SK-N-SH treated with all-trans-retinoic acid at 6 μM for 48 hours (cell line): Measurements from ENCODE around the gene YDJC.
"Not testable (repeated sequence)": the region's sequence is repeated elsewhere in the genome, so short reads cannot be mapped to it uniquely, and the experiment has no call there.

Source experiments
- ATAC-seq: fragments of 200-7000 bp; cut with Tn5 transposase; 3 replicates; pipeline ENCODE4 v1.9.1; 2020; ENCODE audit warnings: mild to moderate bottlenecking, moderate library complexity
- ARNTL ChIP-seq: fragments of 450-650 bp; formaldehyde crosslinking; IDR thresholded peaks from 2 replicates; pipeline ENCODE4 v1.5.0; 2020; ENCODE audit warnings: low read depth, mild to moderate bottlenecking, moderate library complexity, borderline replicate concordance
- BACH2 ChIP-seq: fragments of 250-450 bp; sonication (Bioruptor Pico); IDR thresholded peaks from 2 replicates; pipeline ENCODE4 v1.9.0; 2021; ENCODE audit warnings: mild to moderate bottlenecking, borderline replicate concordance
- CSDC2 ChIP-seq: fragments of 250-450 bp; sonication (Bioruptor Pico); IDR thresholded peaks from 2 replicates; pipeline ENCODE4 v1.5.0; 2020; ENCODE audit warnings: mild to moderate bottlenecking, moderate library complexity
- ESRRG ChIP-seq: fragments of 250-450 bp; sonication (Bioruptor Pico); IDR thresholded peaks from 2 replicates; pipeline ENCODE4 v1.6.1; 2021; ENCODE audit warnings: mild to moderate bottlenecking
- GLIS3 ChIP-seq: fragments of 250-450 bp; sonication (Bioruptor Pico); IDR thresholded peaks from 2 replicates; pipeline ENCODE4 v1.5.0; 2020; ENCODE audit warnings: mild to moderate bottlenecking, moderate library complexity
- ISL1 ChIP-seq: fragments of 250-450 bp; sonication (Bioruptor Pico); IDR thresholded peaks from 2 replicates; pipeline ENCODE4 v2.1.2; 2022; ENCODE audit warnings: mild to moderate bottlenecking, moderate library complexity
- OSR1 ChIP-seq: fragments of 250-450 bp; sonication (Bioruptor Pico); IDR thresholded peaks from 2 replicates; pipeline ENCODE4 v1.8.0; 2022; ENCODE audit warnings: moderate library complexity, mild to moderate bottlenecking, inconsistent platforms
- PPARA ChIP-seq: fragments of 250-450 bp; sonication (Bioruptor Pico); IDR thresholded peaks from 2 replicates; pipeline ENCODE4 v1.5.0; 2020; ENCODE audit warnings: mild to moderate bottlenecking, borderline replicate concordance
- RARB ChIP-seq: fragments of 250-450 bp; sonication (Bioruptor Pico); IDR thresholded peaks from 2 replicates; pipeline ENCODE4 v1.8.0; 2021; ENCODE audit warnings: mild to moderate bottlenecking, moderate library complexity
- SNAI2 ChIP-seq: fragments of 250-450 bp; sonication (Bioruptor Pico); IDR thresholded peaks from 2 replicates; pipeline ENCODE4 v1.5.0; 2020; ENCODE audit warnings: mild to moderate bottlenecking, moderate library complexity
- TCF4 ChIP-seq: fragments of 250-450 bp; sonication (Bioruptor Pico); IDR thresholded peaks from 2 replicates; pipeline ENCODE4 v1.8.0; 2021; ENCODE audit warnings: mild to moderate bottlenecking, moderate library complexity, borderline replicate concordance
- TOX ChIP-seq: fragments of 250-450 bp; sonication (Bioruptor Pico); IDR thresholded peaks from 2 replicates; pipeline ENCODE4 v1.8.0; 2021; ENCODE audit warnings: mild to moderate bottlenecking, moderate library complexity, borderline replicate concordance
- ZC3H10 ChIP-seq: fragments of 250-450 bp; sonication (Bioruptor Pico); IDR thresholded peaks from 2 replicates; pipeline ENCODE4 v1.5.1; 2021; ENCODE audit warnings: mild to moderate bottlenecking, moderate library complexity
- ZFP3 ChIP-seq: fragments of 250-450 bp; sonication (Bioruptor Pico); IDR thresholded peaks from 2 replicates; pipeline ENCODE4 v1.5.0; 2020; ENCODE audit warnings: mild to moderate bottlenecking, moderate library complexity
- ZFP30 ChIP-seq: fragments of 450-650 bp; formaldehyde crosslinking; IDR thresholded peaks from 2 replicates; pipeline ENCODE4 v1.5.0; 2022; ENCODE audit warnings: mild to moderate bottlenecking, moderate library complexity
- ZNF565 ChIP-seq: fragments of 450-650 bp; formaldehyde crosslinking; conservative IDR thresholded peaks from 2 replicates; pipeline ENCODE4 v1.5.0; 2020; ENCODE audit warnings: low read depth, mild to moderate bottlenecking, moderate library complexity
- ZNF70 ChIP-seq: fragments of 450-650 bp; formaldehyde crosslinking; IDR thresholded peaks from 2 replicates; pipeline ENCODE4 v1.5.0; 2020; ENCODE audit warnings: mild to moderate bottlenecking, moderate library complexity
- ZNF8 ChIP-seq: fragments of 450-650 bp; formaldehyde crosslinking; IDR thresholded peaks from 2 replicates; pipeline ENCODE4 v1.5.0; 2020; ENCODE audit warnings: mild to moderate bottlenecking, moderate library complexity
- TF ChIP-seq, protein P1 (sequence below): fragments of 250-450 bp; sonication (Bioruptor Pico); IDR thresholded peaks from 2 replicates; pipeline ENCODE4 v1.8.0; 2020; ENCODE audit warnings: mild to moderate bottlenecking, moderate library complexity, borderline replicate concordance
- TF ChIP-seq, protein P2 (sequence below): fragments of 250-450 bp; sonication (Bioruptor Pico); IDR thresholded peaks from 2 replicates; pipeline ENCODE4 v1.8.0; 2021; ENCODE audit warnings: low read depth, mild to moderate bottlenecking, moderate library complexity, borderline replicate concordance

Gene YDJC

DNA sequence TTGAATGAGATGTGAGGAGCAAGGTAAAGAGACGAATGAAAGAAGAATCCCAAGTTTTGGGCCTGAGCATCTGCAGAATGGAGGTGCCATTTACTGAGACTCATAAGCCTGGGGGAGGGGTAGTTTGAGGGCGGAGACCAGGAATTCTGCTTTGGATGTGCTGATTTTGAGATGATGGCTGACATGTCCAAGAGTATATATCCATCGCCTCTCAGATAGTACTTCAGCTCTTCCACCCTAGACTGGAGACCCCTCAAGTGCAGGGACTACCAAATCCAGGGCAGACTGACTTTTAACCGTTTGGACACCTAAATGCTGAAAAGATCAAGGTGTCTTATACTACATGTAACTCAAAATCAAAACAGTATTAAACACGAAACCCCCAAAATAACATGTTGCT lies 11.0 kb upstream of the YDJC start (continued):
- TF ChIP-seq, protein P1, sequence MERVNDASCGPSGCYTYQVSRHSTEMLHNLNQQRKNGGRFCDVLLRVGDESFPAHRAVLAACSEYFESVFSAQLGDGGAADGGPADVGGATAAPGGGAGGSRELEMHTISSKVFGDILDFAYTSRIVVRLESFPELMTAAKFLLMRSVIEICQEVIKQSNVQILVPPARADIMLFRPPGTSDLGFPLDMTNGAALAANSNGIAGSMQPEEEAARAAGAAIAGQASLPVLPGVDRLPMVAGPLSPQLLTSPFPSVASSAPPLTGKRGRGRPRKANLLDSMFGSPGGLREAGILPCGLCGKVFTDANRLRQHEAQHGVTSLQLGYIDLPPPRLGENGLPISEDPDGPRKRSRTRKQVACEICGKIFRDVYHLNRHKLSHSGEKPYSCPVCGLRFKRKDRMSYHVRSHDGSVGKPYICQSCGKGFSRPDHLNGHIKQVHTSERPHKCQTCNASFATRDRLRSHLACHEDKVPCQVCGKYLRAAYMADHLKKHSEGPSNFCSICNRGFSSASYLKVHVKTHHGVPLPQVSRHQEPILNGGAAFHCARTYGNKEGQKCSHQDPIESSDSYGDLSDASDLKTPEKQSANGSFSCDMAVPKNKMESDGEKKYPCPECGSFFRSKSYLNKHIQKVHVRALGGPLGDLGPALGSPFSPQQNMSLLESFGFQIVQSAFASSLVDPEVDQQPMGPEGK (CRISPR knock-in tag): no peak
- TF ChIP-seq ZFP3 (CRISPR knock-in tag) (no peak), TCF4 (CRISPR knock-in tag) (no peak), ESRRG (no peak), BACH2 (CRISPR knock-in tag) (no peak)

DNA sequence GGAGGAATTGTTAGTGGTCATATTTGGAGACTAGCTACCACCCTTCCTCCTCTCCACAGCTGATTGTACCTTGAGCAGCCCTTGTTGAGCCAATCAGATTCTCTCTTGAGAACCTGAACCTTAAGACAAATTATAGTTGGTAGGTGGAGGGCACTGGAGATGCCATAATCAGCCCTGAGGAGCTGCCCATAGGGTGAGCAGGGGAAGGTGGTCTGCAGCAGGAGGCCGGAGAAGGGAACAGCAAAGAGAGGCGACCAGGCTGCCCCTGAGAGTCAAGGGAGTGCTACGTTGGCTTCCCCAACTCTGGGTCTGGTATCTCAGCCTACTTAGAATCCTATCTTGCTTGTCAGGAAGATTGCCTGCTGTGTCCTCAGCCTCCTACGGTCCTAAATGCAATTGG lies 9.5 kb upstream of the YDJC start:
- TF ChIP-seq, protein P1 (CRISPR knock-in tag): no peak
- no peak for ATAC-seq

DNA sequence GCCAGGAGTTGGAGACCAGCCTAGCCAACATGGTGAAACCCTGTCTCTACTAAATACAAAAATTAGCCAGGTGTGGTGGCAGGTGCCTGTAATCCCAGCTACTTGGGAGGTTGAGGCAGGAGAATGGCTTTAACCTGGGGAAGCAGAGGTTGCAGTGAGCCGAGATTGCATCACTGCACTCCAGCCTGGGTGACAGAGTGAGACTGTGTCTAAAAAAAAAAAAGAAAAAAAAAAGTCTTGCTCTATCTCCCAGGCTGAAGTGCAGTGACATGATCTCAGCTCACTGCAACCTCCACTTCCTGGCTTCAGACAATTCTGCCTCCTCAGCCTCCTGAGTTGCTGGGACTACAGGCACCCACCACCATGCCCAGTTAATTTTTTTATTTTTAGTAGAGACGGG lies 7.6 kb upstream of the YDJC start:
- ATAC-seq: not testable (repeated sequence)

DNA sequence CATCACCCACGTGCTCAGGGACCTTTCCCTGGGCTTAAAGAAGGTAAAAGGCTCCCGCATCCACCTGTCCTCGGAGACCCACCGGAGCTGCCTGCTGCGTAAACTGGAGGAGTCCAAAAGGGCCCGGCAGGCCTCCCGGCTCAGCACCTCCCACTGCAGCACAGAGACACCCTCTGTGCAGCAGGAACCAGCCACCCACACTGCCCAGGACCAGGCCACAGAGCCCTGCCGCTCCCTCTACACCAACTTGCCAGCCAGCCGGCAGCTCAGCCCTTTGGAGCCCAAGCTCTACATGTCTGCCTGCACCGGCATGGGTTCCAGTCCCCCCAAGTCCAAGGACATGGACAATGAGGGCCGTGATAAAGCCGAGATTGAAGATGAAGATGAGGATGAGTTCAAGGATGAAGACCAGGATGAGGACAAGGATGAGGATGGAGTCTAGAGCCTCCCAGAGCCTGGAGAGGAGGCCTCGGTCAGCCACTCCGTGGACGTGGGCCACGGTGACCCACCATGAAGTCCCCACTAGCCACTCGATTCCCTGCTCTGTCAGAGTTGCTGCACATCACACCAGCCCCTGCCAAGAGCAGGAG lies 6.9 kb upstream of the YDJC start:
- ATAC-seq: no peak
- TF ChIP-seq, protein P2, sequence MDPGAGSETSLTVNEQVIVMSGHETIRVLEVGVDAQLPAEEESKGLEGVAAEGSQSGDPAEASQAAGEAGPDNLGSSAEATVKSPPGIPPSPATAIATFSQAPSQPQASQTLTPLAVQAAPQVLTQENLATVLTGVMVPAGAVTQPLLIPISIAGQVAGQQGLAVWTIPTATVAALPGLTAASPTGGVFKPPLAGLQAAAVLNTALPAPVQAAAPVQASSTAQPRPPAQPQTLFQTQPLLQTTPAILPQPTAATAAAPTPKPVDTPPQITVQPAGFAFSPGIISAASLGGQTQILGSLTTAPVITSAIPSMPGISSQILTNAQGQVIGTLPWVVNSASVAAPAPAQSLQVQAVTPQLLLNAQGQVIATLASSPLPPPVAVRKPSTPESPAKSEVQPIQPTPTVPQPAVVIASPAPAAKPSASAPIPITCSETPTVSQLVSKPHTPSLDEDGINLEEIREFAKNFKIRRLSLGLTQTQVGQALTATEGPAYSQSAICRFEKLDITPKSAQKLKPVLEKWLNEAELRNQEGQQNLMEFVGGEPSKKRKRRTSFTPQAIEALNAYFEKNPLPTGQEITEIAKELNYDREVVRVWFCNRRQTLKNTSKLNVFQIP: no peak
- TF ChIP-seq OSR1 (no peak), ESRRG (no peak), ZFP30 (CRISPR knock-in tag) (no peak), PPARA (CRISPR knock-in tag) (no peak), TOX (CRISPR knock-in tag) (no peak), ZNF565 (CRISPR knock-in tag) (no peak), SNAI2 (CRISPR knock-in tag) (no peak), BACH2 (CRISPR knock-in tag) (no peak), TCF4 (CRISPR knock-in tag) (no peak), GLIS3 (no peak), ZNF8 (CRISPR knock-in tag) (no peak), ZNF70 (CRISPR knock-in tag) (no peak), ARNTL (no peak), ZFP3 (CRISPR knock-in tag) (no peak), RARB (CRISPR knock-in tag) (no peak), CSDC2 (CRISPR knock-in tag) (no peak), ZC3H10 (CRISPR knock-in tag) (no peak)
- TF ChIP-seq, protein P1 (CRISPR knock-in tag): no peak

DNA sequence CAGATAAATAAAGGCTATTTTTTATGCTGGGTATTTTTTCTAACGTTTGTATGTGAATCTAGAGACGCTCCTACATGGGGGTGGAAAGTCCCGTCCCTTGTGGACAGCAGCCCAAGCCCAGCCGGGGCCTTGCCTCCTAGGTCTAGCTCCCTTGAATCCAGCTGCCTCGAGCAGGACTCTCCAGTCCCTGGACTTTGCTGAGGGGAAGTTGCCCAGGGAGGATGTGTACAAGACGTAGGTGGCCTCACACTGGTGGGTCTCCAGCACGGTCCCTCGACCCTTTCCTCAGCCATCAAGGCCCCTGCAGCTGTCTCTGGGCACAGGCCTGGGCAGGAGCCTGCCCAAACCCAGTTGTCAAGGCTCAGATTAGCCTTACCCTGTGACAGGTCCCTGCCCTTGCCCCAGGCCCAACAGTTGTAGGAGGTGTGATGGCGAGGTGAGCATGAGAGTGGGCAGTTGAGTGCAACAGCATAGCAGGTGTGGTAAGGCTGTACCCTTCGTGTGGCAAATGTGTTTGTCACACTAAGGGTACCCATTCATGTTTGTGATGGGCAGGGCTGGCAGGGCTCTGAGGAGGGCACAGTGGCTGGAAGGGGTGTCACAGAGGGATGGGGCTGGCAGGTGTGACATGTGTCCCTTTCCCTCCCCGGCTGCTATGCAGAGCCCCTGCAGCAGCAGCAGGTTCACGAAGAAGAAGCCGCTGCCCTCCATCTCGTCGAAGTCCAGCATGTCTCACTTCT lies 6.1 kb upstream of the YDJC start:
- ATAC-seq: no peak

More for the DNA sequence above, 6.1 kb upstream of the YDJC start:
- TF ChIP-seq ESRRG (no peak), ARNTL (no peak), OSR1 (no peak), TOX (CRISPR knock-in tag) (no peak), PPARA (CRISPR knock-in tag) (no peak), ISL1 (CRISPR knock-in tag) (no peak), GLIS3 (no peak), ZNF565 (CRISPR knock-in tag) (no peak), BACH2 (CRISPR knock-in tag) (no peak), ZFP30 (CRISPR knock-in tag) (no peak)
- TF ChIP-seq, protein P1 (CRISPR knock-in tag): no peak
